IPS DF 4.7 (cell line): ENCODE measurements around the gene ATL1.

Experiments used
- DNase-seq: peaks from one replicate; pipeline ENCODE4 v3.0.0-alpha.2; 2013; ENCODE audit warnings: low spot score; ENCODE audit errors: extremely low read depth

Gene ATL1

DNA sequence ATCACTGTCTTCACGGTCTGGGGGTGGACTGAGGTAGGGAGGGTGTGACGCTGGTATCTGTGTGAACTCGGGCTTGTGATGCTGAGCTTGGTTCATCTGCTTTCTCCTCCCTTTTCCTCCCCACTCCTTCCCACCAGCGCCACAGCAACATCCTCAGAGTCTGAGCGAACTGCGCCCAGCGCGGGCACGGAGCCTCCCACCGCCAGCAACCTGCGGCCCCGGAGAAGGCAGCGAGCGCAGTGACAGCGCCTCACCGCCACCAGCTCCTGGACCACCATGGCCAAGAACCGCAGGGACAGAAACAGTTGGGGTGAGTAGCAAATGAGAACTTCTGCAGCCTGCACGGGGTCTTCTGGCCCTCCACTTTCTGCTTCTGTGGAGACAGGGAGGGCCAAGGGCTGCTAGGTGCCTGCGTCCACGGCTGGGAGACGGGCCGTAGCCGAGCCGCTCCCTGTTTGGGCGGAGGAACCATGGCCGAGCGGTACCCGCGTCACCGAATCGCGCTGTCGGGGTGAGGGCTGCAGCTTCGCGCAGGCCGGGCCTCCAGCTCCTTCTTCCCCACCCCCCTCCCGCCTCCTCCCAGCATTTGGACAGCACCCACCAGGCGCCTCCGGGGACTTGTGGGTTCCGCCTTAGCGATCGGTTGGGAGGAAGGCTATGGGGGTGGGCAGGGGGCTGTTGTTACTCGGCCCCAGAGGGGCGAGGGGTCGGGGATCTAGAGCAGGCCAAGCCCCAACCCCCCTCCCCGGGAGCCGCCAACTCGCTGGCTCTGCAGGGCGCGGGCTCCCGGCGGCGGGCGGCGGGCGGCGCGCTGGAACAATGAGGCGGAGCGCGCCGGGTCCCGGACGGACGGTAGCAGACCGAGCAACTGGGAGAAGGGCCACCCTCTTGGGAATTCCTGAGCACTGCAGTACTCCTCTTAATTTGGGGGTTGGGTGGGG, at the start of gene ATL1:
Gene ATL1, plus strand, starts transcription at position 156 of the 941 bp plus-strand sequence. Its CDS starts 121 bp downstream, at position 277.
- no peak for DNase-seq

DNA sequence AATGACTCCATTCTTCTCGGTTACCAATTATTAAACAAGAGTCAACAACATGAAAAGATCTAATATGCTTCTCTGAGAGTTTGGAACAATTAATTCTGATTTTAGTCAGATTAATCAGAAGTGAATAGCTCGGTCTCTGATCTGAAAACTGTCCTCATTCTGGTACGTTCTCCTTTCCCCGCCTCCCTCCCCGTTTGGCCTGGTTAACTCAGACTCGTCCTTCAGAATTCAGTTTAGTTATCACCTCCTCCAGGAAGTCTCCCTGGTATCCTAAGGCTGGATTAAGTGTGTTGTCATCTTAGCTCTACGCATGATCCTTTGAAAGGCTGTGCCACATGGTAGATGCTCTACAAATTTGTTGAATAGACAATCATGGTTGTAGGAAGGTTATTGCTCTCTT, 49.8 kb upstream of the ATL1 start:
- no peak for DNase-seq

DNA sequence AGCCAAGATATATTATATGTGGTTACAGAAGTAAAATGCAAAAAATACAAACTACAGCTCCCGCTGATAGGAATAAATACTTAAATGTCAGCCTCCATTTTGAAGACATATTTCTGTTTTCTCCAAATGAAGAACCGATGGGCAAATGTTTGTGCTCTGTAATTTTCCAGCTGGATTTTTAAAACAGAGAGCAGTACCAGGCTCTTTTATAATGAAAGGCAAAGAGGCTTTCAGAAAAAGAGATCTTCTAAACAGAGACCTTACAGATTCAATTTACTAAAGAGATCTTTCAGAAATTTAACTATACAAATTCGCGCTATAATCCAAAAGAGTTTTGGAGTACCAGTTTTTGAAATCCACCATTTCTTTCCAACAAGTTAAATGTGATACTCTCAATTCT, 47.5 kb upstream of the ATL1 start:
- no peak for DNase-seq

DNA sequence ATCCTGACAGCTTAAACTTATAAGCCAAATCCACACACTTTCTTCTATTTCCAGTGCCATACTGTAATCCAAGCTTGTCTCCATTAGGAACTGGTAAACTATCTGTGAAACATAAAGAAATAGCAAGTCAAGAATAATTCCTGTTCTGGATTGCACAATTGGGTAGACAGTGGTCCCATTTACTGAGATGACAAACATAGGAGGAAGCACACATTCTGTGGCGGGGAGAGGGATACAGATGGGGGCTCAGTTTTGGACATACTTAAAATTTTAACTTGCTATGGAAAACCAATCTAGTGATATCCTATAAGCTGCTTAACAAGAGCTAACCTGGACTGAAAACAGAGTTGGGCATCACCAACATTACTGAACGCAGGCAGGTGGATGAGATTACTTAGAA, 43.9 kb upstream of the ATL1 start:
- DNase-seq = no peak

DNA sequence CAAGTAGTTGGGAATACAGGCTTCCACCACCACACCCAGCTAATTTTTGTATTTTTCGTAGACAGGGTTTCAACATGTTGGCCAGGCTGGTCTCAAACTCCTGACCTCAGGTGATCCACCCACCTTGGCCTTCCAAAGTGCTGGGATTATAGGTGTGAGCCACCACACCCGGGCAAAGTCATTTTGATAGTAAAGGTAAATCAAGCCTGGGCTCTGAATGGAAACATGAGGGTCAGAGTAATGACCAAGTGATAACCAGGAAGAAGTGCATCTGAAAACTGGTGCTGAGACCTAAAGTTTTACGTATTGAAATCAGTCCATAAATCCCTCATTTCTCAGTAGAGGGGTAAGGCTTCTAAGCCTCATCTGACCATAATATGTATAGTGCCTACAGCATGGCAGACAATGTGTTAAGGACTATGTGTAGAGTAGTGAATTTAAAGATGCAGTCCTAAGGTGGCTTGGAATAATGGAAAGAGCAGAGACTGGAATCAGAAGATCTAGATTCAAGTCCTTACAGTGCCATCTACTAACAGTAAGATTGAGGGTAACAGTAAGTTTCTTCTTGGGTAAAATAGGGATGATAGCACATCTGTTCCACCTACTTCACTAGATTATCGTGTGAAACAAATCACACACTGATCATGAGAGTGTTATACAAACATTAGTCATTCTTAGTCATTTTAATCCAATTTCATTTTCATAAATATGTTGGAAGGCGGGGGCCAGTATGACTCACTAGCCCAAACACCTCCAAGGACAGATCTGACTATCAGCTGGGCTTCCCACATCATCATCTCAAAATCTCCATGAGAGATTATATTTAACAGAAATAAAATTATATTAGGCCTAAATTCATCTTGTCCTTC, 38.8 kb upstream of the ATL1 start:
- DNase-seq = no peak

DNA sequence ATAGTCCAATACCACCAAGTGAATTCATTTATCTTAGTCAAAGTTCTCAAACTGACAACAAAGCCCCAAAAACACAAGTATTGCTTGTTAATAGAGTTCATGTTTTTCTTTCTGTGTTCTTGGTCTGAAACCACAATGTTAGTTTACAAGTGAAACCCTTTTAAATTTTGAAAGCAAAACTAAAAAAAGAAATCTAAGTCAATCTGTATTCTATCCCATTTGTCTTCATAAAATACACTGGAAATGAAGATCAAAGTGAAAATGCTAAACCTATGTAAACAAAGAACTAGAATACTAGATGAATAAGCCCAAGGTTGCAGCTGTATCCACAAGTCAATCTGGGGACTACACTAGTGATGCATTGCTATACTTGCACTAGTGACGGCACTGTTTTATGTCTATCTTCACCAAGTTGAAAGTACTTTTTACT, 38.0 kb upstream of the ATL1 start:
- no peak for DNase-seq

DNA sequence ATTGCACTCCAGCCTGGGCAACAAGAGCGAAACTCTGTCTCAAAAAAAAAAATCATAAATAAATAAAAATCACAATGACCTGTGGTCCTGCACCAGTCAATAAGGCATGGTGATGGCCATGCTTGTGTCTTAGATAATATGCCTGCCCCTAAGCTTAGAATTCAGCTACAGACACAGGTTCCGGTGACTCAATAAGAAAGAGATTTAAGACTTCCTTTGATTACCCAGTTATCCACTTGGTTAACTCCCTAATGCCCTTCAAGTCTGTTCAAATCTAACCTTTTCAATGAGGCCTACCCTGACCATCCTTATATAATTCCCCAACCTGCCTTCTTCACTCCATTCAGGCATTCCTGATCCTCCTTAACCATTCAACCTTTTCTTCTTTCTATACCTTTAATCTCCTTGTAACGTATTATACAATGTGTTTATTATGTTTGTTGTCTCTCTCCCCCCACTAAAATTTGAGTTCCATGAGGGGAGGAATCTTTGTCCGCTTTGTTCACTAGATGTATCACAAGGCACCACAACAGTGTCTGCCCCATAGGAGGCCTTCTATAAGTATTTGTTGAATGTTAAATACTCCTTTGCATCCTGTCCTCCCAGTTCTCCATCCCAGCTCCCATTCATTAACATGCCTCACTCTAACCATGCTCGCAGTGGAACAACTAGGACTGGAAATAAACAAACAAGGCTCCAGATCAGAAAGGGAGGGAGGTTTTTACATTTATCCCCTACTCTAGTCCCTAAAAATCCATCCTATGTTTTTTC, 36.5 kb upstream of the ATL1 start:
- no peak for DNase-seq

DNA sequence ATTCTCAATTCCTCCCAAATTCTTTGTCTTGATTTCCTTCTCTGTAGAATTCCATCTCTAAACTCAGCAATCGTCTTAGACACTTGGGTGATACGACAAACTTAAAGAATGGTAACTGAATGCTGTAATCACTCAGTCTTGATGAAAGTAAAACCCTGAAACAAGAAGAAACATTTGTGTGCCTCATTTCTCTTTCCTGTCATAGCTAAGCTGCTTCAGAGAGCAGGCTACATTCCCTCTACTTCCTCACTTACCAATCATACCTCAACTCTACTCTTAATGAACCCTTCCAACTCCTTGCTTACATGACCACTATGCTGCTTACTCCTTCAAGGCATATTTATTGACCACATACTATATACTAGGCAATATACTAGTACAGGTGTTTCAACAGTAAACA, 35.9 kb upstream of the ATL1 start:
- DNase-seq = no peak

DNA sequence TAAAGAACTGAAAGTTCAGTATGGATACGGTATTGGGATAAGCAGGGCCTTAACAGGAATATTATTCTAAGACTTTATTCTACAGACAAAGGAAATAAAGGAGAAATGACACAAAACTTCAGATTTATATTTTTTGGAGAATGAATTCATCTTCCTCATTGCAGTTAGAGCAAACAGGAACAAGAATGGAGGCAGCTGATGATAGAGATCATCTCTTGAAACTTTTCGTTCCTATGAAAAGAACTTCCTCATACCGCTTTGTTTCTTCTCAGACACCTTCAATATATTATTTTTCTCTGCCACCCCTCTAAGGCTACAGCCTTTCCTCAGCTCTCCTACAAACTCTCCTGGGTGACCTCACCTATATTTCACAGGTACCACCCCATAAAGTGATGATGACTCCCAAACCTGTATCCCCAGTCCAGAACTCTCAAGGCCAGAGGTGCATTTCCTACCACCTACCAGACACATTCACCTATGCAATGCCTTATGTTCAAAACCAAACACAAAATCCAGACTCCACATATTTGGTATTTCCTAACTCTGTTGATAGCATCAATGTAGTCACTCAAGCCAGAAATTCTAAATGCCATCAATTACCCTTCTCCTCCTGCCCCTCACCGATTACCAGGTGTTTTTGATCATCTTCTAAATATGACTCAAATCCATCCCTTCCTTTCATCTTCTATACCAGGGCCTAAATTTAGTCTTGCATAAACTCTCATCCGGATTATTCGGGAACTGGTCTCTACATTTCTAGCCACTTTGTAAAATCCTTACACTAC, 35.0 kb upstream of the ATL1 start:
- no peak for DNase-seq

DNA sequence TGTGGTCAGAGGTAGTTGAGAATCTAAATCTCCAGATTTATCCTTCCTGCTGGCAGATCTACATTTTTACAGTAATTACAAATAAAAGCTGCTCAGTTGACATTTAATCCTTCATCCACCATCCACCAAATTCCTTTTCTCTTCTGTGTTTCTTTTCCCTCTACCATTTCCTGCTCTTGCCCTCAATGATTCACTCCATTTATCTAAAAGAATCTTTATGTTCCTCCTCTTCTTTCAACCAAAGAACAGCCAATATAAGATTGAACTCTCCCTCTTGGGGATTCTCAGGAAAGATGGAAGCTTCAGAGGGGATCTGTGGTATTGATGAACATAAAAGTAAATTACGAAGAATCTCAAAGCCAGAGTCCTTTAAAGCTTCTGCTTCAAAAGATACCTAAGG, 31.9 kb upstream of the ATL1 start:
- no peak for DNase-seq

DNA sequence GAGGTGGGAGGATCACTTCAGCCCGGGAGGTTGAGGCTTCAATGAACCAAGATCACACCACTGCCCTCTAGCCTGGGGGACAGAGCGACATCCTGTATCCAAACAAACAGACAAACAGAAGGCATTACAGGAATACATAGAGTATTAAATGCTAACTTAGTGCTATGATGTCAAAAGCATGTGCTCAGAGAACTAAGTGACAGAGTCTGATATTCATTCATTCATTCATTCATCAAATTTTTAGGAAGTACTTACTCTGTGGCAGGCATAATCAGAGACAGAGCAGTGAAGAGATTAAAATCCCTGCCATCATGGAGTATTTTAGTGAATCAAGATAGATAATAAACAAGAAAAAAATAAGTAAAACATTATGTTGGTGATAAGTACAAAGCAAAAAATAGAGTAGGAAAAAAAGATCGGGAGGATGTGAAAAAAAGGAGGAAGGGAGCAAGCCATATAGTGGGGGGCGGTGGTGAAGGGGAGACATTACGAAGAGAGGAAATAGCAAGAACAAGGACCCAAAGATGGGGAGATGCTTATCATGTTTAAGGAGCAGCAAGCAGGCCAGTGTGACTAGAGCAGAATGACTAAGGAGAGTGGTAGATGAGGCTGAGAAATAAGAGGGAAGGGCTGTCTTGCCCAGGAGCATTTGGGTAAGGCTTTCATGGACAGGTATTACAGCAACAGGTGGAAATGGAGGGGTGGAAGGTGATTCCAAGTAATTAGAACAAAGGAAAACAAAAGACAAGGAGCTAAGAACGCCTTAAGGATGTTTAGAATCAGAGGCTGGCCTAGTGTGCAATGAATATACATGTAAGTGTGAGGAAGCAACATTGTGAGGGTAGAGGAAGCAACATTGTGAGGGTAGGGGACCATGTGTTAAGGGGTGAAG, 30.4 kb upstream of the ATL1 start:
- no peak for DNase-seq

DNA sequence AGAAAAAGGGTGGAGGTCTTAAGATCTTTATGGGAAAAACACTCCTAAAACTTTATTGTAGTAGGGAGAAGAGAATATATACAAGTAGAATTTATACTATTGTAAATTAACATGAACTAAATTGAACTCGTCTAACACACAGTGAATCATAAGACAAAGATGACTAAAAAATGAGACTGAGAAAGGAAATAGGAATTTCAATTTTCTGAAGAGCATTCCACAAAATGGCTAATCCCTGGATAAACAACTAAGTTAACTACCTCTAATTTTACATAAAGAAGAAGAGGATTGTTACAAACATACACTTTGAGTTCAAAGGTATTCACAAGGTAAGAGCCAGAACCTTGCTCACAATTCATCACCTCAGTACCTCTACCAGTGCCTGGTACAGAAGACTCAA, 29.6 kb upstream of the ATL1 start:
- DNase-seq = no peak

DNA sequence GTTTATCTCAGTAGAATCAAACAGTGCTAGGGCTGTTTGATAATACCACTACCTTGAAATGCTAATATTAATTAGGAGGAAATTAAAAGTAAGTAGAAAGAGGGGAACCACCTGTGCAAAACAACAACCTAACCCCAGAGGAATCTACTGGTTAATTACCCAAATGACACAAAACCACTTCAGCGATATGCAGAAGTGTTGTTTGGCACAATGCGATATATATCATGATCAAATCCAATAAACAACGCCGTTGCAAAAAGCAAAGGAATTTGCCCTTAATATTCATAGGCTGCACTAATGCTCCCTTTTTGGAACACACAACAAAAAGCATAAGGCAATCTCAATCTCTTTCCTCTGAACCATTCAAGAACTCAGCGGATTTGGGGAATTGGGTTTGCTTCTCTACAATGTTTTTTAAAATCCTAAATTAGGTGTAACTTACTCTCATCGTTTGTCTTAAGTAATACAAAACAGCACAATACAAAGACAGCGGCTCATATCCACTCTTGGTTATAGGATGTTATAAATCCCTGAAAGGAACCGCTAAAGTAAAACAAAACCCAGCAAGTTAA, 29.1 kb upstream of the ATL1 start:
- no peak for DNase-seq

DNA sequence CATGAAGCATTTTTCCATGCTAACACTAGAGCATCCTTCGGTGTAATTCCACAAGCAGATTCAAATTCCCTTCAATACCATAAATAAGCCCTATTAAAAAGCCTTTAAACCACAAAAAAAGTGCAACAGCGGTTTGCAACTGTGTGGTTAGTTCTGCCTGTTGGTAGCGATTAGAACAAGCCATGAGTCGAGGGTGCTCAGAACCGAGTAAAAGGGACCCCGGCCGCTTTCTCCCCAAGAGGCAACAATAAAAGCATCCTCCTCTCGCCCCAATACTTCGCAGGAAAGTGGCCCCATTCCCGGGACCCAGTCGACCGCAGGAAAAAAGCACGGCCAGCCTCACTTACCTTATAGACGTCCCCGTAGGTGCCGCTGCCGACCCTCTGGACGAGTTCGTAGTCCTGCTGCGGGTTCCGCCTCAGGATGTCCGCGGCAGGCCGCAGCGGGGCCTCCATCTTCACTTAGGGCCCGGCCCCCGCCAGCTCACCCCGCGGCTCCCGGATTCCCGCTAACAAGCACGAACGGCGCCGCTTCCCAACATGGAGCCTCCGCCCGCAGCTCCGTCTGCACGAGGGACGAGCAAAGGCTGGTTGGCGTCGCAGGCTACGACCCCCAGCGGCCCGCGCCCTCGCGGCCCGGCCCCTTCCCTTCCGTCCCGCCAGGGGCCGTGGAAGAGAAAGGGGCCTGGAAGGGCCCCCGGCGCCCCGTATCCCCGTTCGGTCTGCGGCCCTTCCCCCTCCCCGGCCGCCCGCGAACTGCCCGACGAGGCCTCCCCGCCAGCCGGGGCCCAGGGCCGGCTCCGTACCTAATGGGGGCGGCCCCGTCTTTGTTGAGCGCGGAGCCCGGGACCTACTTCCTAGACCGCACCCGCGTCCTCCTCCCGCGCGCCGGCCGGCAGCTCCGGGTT, 28.1 kb upstream of the ATL1 start:
- DNase-seq = no peak

DNA sequence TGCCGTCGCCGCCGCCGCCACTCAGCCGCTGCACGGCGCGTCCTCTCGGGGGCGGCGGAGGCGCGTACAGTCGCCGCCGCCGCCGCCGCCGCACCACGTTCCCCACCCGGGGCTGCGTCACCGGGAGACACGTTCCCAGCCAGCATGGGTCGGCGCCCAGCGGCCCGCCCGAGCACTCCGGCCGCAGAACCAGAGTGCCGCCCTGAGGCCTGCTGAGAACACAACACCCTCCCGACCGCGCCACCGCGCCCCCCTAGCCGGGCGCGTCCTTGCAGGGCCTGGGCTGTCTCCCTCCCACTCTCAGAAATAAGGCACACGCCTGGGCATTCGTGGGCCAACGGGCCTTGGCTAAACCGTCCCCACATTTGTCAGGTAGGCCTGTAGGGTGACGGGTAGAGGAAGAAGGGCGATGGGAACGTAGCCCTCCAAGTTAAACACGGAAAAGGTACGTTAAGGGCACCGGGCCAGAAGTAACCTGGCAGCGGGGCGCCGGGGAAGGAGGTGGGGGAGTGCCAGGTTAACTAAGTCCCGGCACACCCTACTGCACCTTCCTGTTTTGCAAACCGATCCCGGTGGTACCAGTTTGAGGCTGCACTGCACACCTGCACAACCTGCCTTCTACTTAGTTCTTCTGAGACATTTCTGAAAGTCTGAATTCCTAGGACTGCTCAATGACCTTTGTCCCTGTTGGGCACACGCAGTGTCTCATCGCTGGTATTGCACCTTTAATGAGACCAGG, 27.3 kb upstream of the ATL1 start, which contains the start of gene MAP4K5:
Gene MAP4K5, minus strand, starts transcription at position 68 of the 739 bp plus-strand sequence. CDS start 520 bp downstream, outside the sequence.
- DNase-seq = peak; percentile 68

DNA sequence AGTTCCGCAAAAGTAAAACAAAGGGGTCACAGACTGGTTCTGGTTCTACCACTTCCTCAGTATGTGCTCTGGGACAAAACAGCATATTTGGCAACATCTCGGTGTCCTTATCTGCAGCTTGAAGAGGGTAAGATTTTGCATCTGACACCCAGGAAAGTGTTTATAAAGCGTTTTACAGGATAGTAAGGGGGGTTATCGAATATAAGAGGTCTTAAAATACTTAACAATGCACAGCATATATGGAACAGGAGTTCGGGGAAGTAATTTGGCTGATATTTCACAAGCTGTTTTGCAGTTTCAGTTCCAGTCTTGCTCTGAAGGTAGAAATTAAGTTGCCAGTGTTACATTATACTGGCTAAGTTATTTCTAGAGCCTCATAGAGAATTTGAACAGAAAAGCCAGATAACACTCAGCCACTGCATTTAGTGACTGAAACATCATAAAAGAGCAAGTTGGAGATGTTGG, 26.7 kb upstream of the ATL1 start:
- no peak for DNase-seq

DNA sequence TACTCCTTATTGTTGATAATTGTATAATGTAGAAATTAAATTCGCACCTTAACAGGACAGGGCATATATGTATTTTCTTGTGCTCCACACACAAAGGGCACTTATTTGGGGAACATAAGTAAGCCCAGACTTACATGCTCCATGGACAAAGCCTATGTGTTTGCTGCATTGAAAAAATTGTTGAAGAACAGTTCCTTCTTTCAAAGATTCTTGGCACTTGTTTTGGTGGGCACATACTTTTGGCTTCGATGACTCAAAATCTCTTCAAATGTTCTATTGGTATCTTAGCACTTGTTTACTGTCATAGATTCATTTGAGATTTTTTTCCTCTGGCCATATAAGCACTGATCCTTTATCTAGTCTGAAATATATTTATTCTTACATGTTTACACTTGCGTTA, 26.1 kb upstream of the ATL1 start:
- DNase-seq = no peak
